Neural crest cell (in vitro differentiated cells): Measurements from ENCODE around the gene MYO5A. TPM values are rescaled to one million over a fixed set of nuclear protein-coding genes. Genes with fewer than 3 reads are reported as not detected.
"Not testable (repeated sequence)": the region's sequence is repeated elsewhere in the genome, so short reads cannot be mapped to it uniquely, and the experiment has no call there.

Experiments used
- DNase-seq: peaks from one replicate; pipeline ENCODE4 v3.0.0; 2021; ENCODE audit warnings: low read depth, mixed read lengths, low spot score
- H3K27ac Mint-ChIP-seq: one replicate; pipeline ENCODE4 v1.8.0; 2021; ENCODE audit warnings: mild to moderate bottlenecking, mixed read lengths; ENCODE audit not compliant: unreplicated experiment
- H3K27me3 Mint-ChIP-seq: 2 replicates; pipeline ENCODE4 v1.8.0; 2021; ENCODE audit warnings: low read depth, mild to moderate bottlenecking, mixed read lengths
- H3K36me3 Mint-ChIP-seq: 2 replicates; pipeline ENCODE4 v1.8.0; 2021; ENCODE audit warnings: low read depth, mild to moderate bottlenecking, mixed read lengths
- H3K4me1 Mint-ChIP-seq: 2 replicates; pipeline ENCODE4 v1.8.0; 2021; ENCODE audit warnings: mixed read lengths
- H3K4me3 Mint-ChIP-seq: one replicate; pipeline ENCODE4 v1.8.0; 2021; ENCODE audit warnings: mild to moderate bottlenecking, mixed read lengths
- H3K9me3 Mint-ChIP-seq: 2 replicates; pipeline ENCODE4 v1.8.0; 2021; ENCODE audit warnings: mixed read lengths
- CTCF ChIP-seq: fragments of 200-600 bp; sonication (generic); conservative IDR thresholded peaks from 2 replicates; pipeline ENCODE4 v1.5.0; 2021; ENCODE audit warnings: antibody characterized with exemption, mild to moderate bottlenecking
- total RNA-seq: library from RNA; stranded (reverse); gene quantifications from 2 replicates; pipeline ENCODE4 v1.2.1, GENCODE V29; 2021

Gene MYO5A
- total RNA-seq, 1 donor from 2014 or later: 29.1 TPM

DNA sequence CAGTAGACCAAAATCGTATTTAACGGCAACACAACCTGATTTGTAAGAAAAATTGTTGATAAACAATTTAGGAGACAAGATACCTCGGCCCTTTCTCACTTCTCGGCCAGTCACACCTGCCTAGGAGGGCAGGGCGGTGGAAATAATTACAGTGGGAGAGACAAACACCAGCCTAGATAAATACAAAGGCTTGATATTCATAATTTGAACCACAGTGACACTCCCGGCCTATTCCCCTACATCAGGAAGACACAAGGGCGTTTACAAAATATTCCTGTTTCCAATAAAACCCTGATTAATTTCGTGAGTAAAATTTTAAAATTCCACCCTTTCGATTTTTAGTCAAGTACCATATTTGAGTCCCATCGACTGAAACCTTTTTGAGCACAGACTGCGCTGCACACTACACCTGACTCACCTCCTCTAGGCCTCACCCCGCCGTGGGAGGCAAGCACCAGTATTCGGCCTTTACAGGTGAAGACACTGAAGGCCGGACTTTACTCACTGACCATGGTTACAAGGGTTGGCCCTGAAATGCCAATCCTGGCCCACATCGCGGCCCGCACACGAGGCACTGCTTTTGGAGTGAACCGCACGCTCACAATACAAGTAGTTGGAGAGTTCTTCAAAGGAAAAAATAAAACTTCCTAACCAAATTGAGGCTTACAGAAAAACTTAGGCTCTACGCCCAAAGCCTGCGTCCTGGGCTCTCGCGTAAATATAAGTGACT, 39.4 kb upstream of the MYO5A start:
- peaks cover 41% of the 10 kb centered on the region for H3K4me1 Mint-ChIP-seq
- DNase-seq: no peak

DNA sequence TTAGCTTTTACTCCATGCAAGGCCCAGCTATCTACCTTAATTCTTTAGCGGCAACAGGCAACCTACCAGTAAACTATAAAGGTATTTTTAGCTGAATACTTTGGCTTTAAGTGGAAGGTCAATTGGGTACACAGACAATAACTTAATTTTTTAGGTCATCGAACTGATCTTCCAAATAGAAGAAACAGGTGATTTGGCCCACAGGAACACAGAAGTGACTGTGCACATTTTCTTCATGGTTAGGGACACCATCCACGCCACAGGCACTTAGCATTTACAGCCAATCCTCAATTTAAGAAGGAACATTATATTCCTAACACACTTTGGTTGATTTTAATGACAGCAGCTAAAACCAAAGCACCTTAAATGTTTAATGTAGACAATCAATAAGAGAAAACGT, 38.2 kb upstream of the MYO5A start:
- H3K27me3 Mint-ChIP-seq: no peaks in the 10 kb centered on the region
- no peaks in the 10 kb centered on the region for H3K36me3 Mint-ChIP-seq
- no peak for DNase-seq
- H3K4me1 Mint-ChIP-seq: peaks cover 46% of the 10 kb centered on the region
- peak overlapping the region; percentile 93 for H3K4me3 Mint-ChIP-seq
- H3K9me3 Mint-ChIP-seq: no peaks in the 10 kb centered on the region
- no peak for TF ChIP-seq CTCF
- H3K27ac Mint-ChIP-seq: no peak overlapping the region

More for the DNA sequence above, 39.4 kb upstream of the MYO5A start:
- Mint-ChIP-seq H3K9me3 (no peaks in the 10 kb centered on the region), H3K4me3 (peak overlapping the region; percentile 93), H3K27me3 (no peaks in the 10 kb centered on the region), H3K27ac (peak overlapping the region; percentile 99), H3K36me3 (no peaks in the 10 kb centered on the region)
- TF ChIP-seq CTCF: no peak

DNA sequence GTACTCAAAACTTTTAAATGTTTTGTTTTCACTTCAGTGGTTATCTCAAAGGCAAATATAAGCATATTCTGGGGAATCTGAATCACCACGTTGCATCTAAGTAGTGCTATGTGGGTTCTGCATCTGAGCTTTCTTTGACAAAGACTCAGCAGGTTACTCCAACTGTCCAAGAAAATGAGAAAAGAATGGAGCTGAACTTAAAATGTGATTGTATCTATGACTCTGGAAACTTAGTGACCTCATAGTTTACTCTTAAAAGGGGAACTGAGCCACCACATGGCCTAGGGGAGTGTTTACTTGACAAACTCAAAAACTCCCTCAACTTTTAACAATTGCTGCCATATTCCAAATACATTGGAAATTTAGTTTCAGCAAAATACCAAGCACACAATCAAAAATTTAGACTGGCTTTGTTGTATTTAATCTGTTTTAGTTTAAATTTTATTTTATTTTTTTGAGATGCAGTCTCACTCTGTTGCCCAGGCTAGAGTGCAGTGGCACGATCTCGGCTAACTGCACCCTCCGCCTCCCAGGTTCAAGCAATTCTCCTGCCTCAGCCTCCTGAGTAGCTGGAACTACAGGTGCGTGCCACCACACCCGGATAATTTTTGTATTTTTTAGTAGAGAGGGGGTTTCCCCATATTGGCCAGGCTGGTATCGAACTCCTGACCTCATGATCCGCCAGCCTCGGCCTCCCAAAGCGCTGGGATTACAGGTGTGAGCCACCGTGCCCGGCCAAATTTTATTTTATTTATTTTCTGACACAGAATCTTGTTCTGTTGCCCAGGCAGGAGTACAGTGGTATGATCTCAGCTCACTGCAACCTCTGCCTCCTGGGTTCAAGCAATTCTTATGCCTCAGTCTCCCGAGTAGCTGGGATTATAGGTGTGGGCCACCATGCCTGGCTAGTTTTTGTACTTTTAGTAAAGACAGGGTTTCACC, 37.0 kb upstream of the MYO5A start:
- H3K27ac Mint-ChIP-seq, H3K36me3 Mint-ChIP-seq, H3K9me3 Mint-ChIP-seq, DNase-seq, H3K27me3 Mint-ChIP-seq: not testable (repeated sequence)
- Mint-ChIP-seq H3K4me1 (peaks cover 49% of the 10 kb centered on the region), H3K4me3 (peak overlapping the region; percentile 56)

DNA sequence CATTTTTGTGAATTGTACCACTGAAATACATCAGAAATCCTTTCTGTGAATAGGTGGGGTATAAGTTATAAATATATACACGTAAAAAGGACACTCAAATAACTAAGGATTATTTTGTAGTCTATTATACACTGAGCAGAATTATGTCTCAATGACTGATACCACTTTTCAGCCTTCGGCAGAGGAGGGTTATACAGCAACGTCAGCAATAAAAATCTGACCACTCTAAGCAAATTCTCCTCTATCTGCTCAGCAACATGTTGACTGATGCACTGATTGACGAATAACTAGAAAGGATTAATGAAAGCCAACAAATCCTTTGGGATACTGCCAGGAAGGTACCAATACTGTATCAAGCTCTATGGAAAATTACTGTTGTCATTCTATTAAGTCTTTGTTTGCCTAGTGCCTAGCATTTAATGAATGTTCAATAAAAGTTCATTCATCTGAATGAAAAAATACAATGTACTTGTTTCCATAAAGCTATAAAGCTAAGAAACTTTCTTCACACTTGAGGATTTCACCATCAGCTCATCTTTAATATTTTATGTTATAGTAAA, 34.9 kb upstream of the MYO5A start:
- Mint-ChIP-seq H3K4me1 (peaks cover 52% of the 10 kb centered on the region), H3K9me3 (no peaks in the 10 kb centered on the region), H3K4me3 (peak overlapping the region; percentile 3), H3K27me3 (no peaks in the 10 kb centered on the region), H3K36me3 (peaks cover 3% of the 10 kb centered on the region), H3K27ac (no peak overlapping the region)
- DNase-seq: no peak
- TF ChIP-seq CTCF: no peak

DNA sequence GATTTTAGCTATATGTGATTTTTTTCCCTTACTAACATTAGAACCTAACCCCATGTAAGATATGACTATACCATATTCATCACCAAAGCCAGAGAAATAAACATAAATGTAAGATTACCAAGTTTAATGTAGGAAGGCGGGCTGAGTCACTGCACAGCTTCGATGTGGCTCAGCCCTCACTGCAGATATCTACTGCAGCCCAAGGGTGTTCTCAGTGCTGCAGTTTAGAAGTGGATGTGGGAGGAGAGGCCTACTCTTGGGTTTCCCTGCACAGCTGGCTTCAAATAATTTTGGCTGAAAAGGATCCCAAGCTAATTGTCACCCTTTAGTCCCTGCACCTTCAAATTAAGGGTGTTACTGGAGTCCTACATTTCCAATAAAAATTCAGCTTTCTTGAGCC, 30.9 kb upstream of the MYO5A start:
- DNase-seq: no peak

More for the DNA sequence above, 30.9 kb upstream of the MYO5A start:
- peaks cover 6% of the 10 kb centered on the region for H3K36me3 Mint-ChIP-seq
- no peak overlapping the region for H3K27ac Mint-ChIP-seq
- no peaks in the 10 kb centered on the region for H3K27me3 Mint-ChIP-seq
- no peak overlapping the region for H3K4me3 Mint-ChIP-seq
- H3K9me3 Mint-ChIP-seq: no peaks in the 10 kb centered on the region
- TF ChIP-seq CTCF: no peak
- H3K4me1 Mint-ChIP-seq: peaks cover 27% of the 10 kb centered on the region
